ENCODE data around the gene HDDC2.

Gene HDDC2

DNA sequence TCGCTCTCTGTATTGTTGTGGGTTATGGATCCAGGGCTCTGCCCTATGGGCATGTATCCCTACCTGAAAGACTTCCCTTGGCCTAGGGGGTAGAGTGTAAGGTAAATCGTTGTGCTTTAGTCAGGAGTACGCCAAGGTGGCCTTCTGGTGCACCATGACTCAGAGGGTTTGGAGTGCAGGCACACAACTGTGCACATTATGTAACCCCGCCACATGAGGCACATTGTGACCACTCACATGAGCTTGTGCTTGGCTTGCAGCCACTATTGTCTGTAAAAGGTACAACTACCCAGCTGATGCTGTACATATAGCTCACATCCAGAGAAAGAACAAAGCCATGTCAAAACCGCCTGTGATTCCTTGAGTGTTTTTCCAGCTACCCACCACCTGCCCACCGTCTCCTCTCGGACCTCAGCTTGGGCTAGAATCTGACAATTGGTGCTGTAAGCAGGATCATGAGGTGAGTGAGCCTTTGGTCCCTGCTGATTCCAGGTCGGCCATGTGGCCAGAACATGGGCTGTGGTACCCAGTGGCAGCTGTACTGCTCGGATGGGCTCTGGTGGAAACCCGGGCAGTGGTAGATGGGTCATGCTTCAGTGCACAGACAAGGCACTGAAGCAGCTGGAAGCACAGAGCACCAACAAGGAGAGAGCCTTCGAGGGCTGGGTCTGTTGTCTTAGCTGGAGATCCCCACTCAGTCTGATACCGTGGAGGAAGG is 33.8 kb downstream of the HDDC2 start:
- DNase-seq: no peak

DNA sequence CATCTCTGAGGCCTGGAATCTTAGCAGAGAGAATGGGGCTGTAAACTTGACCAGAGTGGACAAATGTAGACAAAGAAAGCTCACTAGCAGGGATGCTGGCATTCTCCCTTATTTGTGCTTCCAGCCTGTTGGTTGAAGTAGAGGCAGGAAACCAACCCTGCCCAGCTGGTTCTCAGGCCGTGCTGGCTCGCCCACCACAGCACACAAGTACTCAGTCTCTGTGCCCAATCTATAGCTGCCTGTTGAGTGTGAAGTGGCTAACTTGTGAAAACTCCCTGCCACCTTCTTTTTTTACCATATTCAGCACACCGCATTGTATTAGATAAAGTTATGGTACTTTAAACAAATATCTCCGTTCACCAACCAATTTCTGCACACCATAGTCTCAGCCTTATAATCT is 37.3 kb downstream of the HDDC2 start:
- no peak for DNase-seq

DNA sequence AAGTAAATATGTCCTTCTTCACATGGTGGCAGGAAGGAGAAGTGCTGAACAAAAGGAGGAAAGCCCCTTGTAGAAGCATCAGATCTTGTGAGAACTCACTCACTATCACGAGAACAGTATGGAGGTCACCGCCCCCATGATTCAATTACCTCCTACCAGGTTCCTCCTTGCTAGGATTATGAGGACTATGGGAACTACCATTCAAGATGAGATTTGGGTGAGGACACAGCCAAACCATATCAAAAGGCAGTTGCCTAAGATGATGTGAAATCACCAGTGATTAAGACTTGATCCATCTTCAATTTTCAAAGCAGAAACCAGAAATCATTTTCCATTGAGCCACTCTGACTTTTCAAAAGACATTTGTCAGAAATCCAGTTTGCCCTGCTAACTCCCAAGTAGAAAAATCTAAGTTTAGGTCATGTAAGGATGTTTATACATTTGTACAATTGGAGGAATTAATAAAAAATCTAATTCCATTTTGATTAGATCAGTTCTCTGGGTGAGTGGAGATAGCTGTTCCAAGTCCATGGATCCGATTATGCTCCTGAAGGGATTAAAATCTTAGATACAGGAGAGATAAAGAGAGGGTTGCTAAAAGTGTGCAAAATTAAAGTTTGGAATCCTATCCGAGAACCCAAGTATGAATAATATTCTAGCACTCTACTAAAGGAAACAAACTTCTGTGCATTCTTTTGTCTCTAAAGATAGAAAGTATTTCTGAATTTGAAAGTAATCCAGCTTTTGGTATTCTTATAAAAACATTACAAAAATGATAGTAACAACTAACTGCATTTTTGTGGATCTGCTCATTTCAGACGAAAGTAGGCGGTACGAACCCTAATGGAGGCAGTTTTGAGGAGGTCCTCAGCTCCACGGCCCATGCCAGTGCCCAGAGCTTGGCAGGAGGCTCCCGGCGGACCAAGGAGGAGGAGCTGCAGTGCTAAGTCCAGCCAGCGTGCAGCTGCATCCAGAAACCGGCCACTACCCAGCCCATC is 39.5 kb downstream of the HDDC2 start:
- DNase-seq: no peak

GRCh38 chr6:125259354-125259736 is 42.4 kb downstream of the HDDC2 start:
- DNase-seq: no peak

GRCh38 chr6:125258651-125259353 is 43.0 kb downstream of the HDDC2 start:
- no peak for DNase-seq

- DNase-seq: no peak
These were observed 44.4 kb downstream of the HDDC2 start for GRCh38 chr6:125257351-125257750.

- DNase-seq: no peak
These were observed 46.6 kb downstream of the HDDC2 start for GRCh38 chr6:125255201-125255600.

- DNase-seq: no peak
These were observed 47.4 kb downstream of the HDDC2 start for GRCh38 chr6:125254321-125254720.

- DNase-seq: no peak
These were observed 47.9 kb downstream of the HDDC2 start for GRCh38 chr6:125253881-125254280.

DNA sequence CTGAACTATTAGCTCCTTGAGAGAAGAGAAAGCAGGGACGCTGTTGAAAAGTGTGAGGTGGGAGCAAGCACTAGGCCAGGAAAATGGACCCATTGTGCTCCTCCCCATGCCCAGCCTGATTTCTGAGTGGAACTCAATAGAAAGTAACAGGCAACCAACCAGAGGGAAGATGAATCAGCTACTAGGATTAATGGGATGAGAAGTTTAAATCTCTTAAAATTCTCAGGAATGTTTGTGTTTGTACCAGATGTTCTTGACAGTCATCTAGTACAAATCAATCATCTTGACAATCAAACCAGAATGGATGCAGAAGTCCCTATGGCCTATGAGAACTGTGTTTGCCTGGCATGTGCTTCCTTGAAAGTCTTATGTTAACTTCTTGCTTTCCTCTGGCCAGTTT is 48.9 kb downstream of the HDDC2 start:
- DNase-seq: no peak

GRCh38 chr6:125251516-125252220 is 50.1 kb downstream of the HDDC2 start:
- no peak for DNase-seq

- no peak for DNase-seq
These were observed 51.3 kb downstream of the HDDC2 start for GRCh38 chr6:125250511-125250910.

- DNase-seq: no peak
These were observed 53.6 kb downstream of the HDDC2 start for GRCh38 chr6:125248136-125248535.

- DNase-seq: no peak
These were observed 55.2 kb downstream of the HDDC2 start for GRCh38 chr6:125246566-125246965.

- no peak for DNase-seq
These were observed 56.1 kb downstream of the HDDC2 start for GRCh38 chr6:125245523-125246264.

- DNase-seq: no peak
These were observed 56.7 kb downstream of the HDDC2 start for GRCh38 chr6:125245109-125245508.

DNA sequence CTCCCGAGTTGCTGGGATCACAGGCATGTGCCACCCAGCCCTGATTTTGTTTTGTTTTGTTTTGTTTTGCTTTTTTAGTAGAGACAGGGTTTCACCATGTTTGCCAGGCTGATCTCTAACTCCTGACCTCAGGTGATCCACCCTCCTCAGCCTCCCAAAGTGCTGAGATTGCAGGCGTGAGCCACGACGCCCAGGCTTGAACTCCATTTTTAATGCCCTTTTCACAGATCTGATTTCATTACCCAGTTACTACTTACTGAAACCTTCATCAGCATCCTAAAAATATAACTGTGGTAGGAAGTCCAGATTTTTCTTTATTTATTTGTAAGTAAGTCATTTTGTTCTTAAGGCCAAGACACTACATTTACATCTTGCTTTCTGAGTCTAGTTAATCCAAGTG is 64.0 kb downstream of the HDDC2 start:
- no peak for DNase-seq

DNA sequence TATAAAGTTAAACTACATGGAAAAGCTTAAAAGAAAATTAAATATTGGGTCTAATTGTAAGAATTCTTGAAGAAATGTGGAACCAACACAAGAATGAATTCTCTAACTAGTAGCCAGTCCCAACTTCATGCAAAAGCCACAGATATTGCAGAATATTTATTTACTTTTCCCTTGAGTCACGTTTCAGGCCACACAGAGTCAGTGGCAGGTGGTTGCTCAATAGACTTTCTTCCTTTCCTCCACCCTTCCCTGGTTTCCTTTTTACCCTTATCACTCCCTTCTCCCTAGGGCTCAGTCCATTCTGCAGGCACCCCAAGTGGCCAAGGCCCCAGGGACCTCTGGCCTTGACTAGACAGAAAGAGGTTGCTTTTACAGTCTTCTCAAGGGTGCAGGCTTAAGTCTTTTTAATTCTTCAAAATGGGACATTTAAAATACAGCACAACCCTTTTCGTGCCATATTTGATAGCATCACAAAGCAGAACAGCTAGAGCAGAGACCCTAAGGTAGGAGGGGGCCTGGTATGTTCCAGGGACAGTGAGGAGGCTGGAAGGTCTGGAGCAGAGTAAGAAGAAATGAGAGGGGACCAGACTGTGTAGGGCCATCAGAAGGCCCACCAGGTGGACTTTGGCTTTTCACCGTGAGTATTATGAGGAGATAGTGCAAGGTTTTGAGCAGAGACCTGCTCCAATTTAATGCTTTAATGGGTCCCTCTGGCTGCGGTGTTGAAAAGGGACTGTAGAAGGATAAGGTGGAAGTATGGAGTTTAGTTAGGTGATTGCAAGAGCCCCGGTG is 65.0 kb downstream of the HDDC2 start:
- no peak for DNase-seq

- DNase-seq: no peak
These were observed 68.6 kb downstream of the HDDC2 start for GRCh38 chr6:125233202-125233601.

DNA sequence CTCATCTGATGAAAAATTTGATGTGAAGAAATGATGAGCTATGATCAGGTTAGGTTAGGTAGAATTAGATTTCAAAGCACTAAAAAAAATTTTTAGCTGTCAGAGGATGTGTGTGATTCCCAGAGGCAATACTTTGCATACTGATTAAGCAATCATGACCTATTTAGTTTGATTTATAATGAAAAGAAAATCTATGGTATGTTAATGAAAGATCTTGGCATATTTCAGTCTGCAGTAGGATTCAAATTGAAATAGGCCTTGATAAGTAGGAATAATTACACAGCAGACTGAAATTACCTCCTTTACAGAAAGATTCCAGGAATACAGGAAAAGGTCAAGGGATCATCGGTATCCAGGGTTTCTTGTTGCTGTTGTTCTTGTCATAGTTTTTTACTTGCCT is 69.3 kb downstream of the HDDC2 start:
- DNase-seq: no peak

All from NCI-H510A treated with DMSO at 0.1 percent for 48 hours (cell line).